Measurements from ENCODE around the gene SSBP1.

Gene SSBP1

DNA sequence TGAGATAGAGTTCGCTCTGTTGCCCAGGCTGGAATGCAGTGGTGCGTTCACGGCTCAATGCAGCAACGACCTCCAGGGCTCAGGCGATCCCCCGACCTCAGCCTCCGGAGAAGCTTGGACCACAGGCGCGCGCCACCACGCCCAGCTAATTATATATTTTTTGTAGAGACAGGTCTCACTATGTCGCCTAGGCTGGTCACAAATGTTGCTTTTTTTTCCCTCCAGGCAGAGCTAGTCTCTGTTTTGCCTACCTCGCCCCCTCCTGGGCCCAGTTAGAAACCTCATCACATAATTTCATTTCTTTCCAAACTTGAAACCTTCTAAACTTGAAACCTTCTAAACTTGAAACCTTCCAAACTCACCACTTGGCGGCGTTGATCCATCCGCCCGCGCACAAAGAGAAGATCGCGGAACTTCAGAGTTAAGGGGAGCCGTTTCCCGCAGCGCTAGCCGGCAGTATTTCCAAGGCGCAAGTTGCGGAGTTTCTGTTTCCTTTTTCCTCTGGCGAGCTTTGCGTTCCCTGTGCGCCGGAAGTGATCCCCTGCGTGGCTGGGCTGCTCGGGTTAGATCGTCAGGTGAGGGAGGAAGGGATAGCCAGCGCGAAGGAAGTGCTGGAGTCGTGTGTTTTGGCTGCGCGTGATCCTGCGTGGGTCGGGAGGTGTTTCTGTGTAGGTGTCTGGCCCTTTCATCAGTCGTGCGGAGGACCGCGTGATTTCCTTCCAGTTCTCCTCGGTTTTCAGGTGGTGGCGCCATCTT lies at the start of gene SSBP1:
Gene SSBP1 (plus strand): TSS at position 523 of the 756 bp plus-strand sequence. CDS start 809 bp downstream, outside the sequence.
- TF ChIP-seq TEAD4 (IDR thresholded peaks at IDR 0.05) (0 out of 2 replicates have a peak, but pooled peaks have one; percentile 45), ZBTB7A (IDR thresholded peaks at IDR 0.05; ENCODE audit: low read depth) (peak; percentile 21; the same call in 1 of the 2 replicates), NFIC (IDR thresholded peaks at IDR 0.05) (no peak), TAF1 (IDR thresholded peaks at IDR 0.05; ENCODE audit: low read depth) (peak; percentile 87), CEBPB (IDR thresholded peaks at IDR 0.05) (no peak), CREB1 (IDR thresholded peaks at IDR 0.05; ENCODE audit: low read depth) (peak; percentile 77), RAD21 (IDR thresholded peaks at IDR 0.05; ENCODE audit: low read depth) (peak; percentile 42), TCF12 (IDR thresholded peaks at IDR 0.05; ENCODE audit: low read depth) (peak; percentile 88), FOXM1 (IDR thresholded peaks at IDR 0.05; ENCODE audit: borderline replicate concordance, low read depth) (peak; percentile 67; the same call in 1 of the 2 replicates), EGR1 (IDR thresholded peaks at IDR 0.05) (peak; percentile 78), EP300 (IDR thresholded peaks at IDR 0.05; ENCODE audit: borderline replicate concordance) (peak; percentile 48; the same call in 1 of the 2 replicates), REST (IDR thresholded peaks at IDR 0.05; ENCODE audit: low read depth) (no peak), YY1 (IDR thresholded peaks at IDR 0.05; ENCODE audit: low read depth) (peak; percentile 87), USF1 (IDR thresholded peaks at IDR 0.05) (peak; percentile 60)
- TF ChIP-seq, protein P1, sequence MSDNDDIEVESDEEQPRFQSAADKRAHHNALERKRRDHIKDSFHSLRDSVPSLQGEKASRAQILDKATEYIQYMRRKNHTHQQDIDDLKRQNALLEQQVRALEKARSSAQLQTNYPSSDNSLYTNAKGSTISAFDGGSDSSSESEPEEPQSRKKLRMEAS (IDR thresholded peaks at IDR 0.05), result peak; percentile 91

DNA sequence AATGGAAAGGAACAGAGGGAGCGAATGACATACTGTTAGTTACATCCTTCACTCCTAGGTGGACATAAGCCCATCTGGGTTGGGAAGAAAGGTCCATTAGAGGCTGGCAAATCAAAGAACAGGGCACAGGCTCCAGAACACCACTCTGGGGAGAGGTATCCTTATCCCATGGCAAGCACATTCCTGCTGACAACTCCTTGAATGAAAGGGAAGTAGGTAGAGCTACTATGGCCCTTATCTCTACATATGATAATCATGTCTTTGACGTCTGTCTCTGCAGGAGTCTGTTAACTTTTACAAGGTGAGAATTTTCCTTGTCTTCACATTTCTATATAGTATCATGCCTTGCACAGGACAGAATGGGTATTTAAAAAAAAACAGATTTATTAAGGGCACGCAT lies 46.6 kb upstream of the SSBP1 start:
- TF ChIP-seq, protein P1 (IDR thresholded peaks at IDR 0.05), result no peak
- TF ChIP-seq REST (IDR thresholded peaks at IDR 0.05; ENCODE audit: low read depth) (no peak), FOXM1 (IDR thresholded peaks at IDR 0.05; ENCODE audit: borderline replicate concordance, low read depth) (no peak), USF1 (IDR thresholded peaks at IDR 0.05) (no peak), ZBTB7A (IDR thresholded peaks at IDR 0.05; ENCODE audit: low read depth) (no peak), CREB1 (IDR thresholded peaks at IDR 0.05; ENCODE audit: low read depth) (no peak), TCF12 (IDR thresholded peaks at IDR 0.05; ENCODE audit: low read depth) (no peak), CEBPB (IDR thresholded peaks at IDR 0.05) (no peak), EGR1 (IDR thresholded peaks at IDR 0.05) (no peak), YY1 (IDR thresholded peaks at IDR 0.05; ENCODE audit: low read depth) (no peak)

DNA sequence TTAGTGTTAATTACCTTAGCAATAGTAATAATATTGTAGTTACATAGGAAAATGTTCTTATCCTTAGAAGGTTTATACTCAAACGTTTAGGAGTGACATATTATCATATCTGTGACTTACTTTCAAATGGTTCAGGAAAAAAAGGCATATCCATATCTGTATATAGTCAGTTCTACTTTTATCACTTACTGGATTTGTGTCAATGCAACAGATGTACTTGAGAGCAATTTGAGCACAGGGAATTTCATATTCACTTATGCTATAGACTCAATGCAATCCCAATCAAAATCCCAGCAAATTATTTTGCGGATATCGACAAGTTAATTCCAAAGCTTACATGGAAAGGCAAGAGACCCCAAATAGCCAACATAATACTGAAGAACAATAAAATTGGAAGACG lies 46.2 kb upstream of the SSBP1 start:
- TF ChIP-seq NFIC (IDR thresholded peaks at IDR 0.05) (no peak), RAD21 (IDR thresholded peaks at IDR 0.05; ENCODE audit: low read depth) (no peak), EGR1 (IDR thresholded peaks at IDR 0.05) (no peak), CEBPB (IDR thresholded peaks at IDR 0.05) (no peak)

GRCh38 chr7:141693082-141693481 lies 45.1 kb upstream of the SSBP1 start:
- TF ChIP-seq TEAD4 (IDR thresholded peaks at IDR 0.05) (no peak), NFIC (IDR thresholded peaks at IDR 0.05) (no peak), CEBPB (IDR thresholded peaks at IDR 0.05) (0 out of 2 replicates have a peak, but pooled peaks have one; percentile 15)

DNA sequence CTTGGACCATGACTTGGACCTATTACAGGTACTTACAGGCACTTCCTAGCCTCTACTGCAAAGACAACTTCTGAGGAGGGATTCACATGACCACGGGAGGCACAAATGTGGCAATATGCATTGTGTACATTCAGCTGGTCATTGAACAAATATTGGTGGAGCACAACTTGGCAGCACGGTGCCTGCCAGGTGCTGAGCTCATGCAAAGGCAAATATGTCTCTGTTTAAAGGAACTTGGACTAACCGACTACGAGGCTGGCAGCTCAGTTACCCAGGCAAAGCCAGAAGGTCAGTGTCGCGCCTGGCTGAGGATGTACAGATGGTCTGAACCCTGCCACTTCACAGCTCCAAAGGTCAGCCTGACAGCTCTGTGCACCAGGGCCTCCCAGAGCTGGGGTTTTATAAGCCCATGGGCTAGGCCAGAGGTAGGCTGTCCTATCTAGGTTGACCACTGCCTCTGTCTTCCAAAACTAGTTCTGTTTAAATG lies 42.3 kb upstream of the SSBP1 start:
- TF ChIP-seq CREB1 (IDR thresholded peaks at IDR 0.05; ENCODE audit: low read depth) (no peak), YY1 (IDR thresholded peaks at IDR 0.05; ENCODE audit: low read depth) (no peak), ZBTB7A (IDR thresholded peaks at IDR 0.05; ENCODE audit: low read depth) (no peak), TAF1 (IDR thresholded peaks at IDR 0.05; ENCODE audit: low read depth) (no peak), EP300 (IDR thresholded peaks at IDR 0.05; ENCODE audit: borderline replicate concordance) (no peak), CEBPB (IDR thresholded peaks at IDR 0.05) (no peak), EGR1 (IDR thresholded peaks at IDR 0.05) (no peak), FOXM1 (IDR thresholded peaks at IDR 0.05; ENCODE audit: borderline replicate concordance, low read depth) (no peak)

DNA sequence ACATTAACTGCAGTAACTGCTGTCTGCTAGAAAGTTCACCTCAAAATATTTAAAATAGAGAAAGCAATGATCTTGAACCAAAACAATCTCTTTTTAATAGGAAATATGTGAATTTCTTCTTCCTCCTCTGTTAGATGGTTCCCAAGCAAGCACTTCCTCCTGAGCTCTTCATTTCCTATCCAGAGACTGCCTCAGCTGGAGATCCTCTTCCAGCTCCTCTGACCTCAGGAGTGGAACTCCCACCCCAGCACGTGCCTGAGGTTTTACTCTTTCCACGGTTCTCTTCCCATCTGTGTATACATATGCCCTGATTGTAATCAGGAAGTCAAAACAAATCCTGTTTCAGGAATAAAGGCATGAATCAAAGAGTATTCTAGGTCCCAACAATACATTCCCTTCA lies 41.8 kb upstream of the SSBP1 start:
- TF ChIP-seq REST (IDR thresholded peaks at IDR 0.05; ENCODE audit: low read depth) (no peak), CEBPB (IDR thresholded peaks at IDR 0.05) (no peak), USF1 (IDR thresholded peaks at IDR 0.05) (no peak), YY1 (IDR thresholded peaks at IDR 0.05; ENCODE audit: low read depth) (no peak), ZBTB7A (IDR thresholded peaks at IDR 0.05; ENCODE audit: low read depth) (no peak), EP300 (IDR thresholded peaks at IDR 0.05; ENCODE audit: borderline replicate concordance) (no peak), TAF1 (IDR thresholded peaks at IDR 0.05; ENCODE audit: low read depth) (no peak), TEAD4 (IDR thresholded peaks at IDR 0.05) (no peak), EGR1 (IDR thresholded peaks at IDR 0.05) (no peak), CREB1 (IDR thresholded peaks at IDR 0.05; ENCODE audit: low read depth) (no peak), TCF12 (IDR thresholded peaks at IDR 0.05; ENCODE audit: low read depth) (no peak), NFIC (IDR thresholded peaks at IDR 0.05) (no peak), FOXM1 (IDR thresholded peaks at IDR 0.05; ENCODE audit: borderline replicate concordance, low read depth) (no peak)
- TF ChIP-seq, protein P1 (IDR thresholded peaks at IDR 0.05), result no peak
